HG03521 (cell line): ENCODE measurements around the gene ARHGEF2.

ENCODE experiments used
- ATAC-seq: cut with Tn5 transposase; IDR thresholded peaks from one replicate; pipeline ENCODE4 v1.9.1; 2021; ENCODE audit warnings: mild to moderate bottlenecking, moderate library complexity; ENCODE audit not compliant: unreplicated experiment

Gene ARHGEF2

GRCh38 chr1:155913969-155914757 lies 64.2 kb downstream of the ARHGEF2 start:
- ATAC-seq = no peak

DNA sequence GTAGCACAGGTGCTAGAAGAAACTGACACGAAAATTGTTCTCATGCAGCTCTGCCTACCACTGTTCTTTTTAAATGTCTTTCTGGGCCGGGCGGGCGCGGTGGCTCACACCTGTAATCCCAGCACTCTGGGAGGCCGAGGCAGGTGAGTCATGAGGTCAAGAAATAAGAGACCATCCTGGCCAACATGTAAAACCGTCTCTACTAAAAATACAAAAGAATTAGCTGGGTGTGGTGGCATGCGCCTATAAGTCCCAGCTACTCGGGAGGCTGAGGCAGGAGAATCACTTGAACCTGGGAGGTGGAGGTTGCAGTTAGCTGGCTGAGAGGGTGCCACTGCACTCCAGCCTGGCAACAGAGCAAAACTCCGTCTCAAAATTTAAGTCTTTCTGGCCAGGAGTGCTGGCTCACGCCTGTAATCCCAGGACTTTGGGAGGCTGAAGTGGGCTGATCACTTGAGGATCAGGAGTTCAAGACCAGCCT lies 66.3 kb downstream of the ARHGEF2 start:
- no peak for ATAC-seq

DNA sequence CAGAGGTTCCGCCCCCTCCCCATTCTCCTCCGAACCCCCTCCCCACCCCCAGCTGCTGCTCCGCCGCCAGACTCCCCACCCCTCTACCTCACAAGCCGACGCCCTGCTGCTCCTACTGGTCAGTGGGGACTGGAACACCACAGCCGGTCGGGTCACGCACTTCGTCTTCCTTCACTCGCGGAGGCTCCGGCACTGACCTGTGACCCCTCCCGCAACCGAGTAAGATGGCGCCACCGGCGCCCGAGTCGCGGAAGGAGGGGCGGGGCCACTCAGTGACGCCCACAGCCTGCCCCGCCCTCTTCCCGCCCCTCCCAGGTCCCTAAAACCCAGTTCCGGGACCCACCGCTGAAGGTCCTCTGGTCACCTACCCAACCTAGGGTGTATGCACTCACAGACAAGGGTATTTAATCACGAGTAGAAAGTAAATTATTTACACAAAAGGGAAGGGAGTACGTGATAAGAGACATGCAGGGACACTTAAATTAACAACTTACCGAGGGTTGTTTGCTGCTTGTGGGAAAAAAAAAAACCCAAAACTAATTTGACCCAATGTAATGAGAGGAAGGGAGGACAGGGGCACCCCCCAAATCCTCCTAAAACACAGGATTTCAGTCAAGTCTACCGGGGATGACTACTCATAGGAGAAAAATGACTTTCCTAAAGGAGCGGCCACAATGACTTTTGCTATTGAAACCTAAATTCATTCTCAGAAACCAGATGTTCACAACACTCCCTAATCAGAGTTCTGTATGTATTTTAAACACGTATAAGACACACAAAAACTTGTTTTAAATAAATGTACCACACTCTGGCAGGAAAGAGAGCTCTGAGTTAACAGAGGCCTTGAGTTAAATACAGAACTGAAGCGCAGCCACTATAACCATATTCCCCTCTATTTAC lies 66.9 kb downstream of the ARHGEF2 start, which contains the start of gene RIT1:
TSS of gene RIT1 (minus strand) at position 194 of the 900 bp plus-strand sequence. CDS start 588 bp downstream, outside the sequence.
- peak; percentile 85 for ATAC-seq

GRCh38 chr1:155910621-155911121 lies 67.7 kb downstream of the ARHGEF2 start:
- no peak for ATAC-seq

GRCh38 chr1:155909894-155910293 lies 68.5 kb downstream of the ARHGEF2 start:
- ATAC-seq = no peak

DNA sequence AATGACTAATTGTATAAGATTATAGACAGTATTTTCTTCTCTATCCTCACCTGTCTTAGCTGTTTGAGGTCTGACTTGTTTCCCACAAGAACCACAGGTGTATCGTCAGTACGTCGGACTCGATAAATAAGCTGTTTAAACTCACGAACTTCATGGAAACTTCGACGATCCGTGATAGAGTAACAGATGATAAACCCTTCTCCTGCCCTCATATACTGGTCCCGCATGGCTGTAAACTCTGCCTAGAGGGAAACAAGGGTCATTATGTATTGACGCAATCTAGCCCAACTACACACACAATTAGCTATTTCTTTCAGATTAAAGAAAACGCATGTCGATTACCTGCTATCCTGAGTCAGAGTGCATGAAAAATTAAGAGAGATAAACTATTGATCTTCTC lies 74.1 kb downstream of the ARHGEF2 start:
- ATAC-seq = no peak

GRCh38 chr1:155900161-155900560 lies 78.2 kb downstream of the ARHGEF2 start:
- no peak for ATAC-seq

DNA sequence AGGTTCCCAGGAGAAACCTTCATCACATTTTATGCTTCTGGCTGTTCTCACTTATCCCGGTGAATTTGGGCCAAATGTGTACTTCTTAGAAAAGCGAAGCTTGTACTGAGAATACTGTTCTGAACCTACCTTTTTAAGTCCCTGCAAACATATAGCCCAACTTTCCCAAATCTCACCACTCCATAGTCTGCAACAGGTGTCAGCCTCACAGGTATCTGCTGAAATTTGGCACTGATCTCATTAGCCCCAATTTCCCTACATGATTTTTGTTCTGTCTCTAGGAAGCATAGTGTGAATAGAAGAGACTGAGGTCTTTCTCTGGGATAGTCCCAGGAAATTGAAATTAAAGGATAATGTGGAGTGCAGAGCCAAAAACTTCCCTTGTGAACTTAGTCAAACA lies 78.7 kb downstream of the ARHGEF2 start:
- ATAC-seq = no peak

GRCh38 chr1:155898888-155899287 lies 79.5 kb downstream of the ARHGEF2 start:
- ATAC-seq = no peak

GRCh38 chr1:155897746-155898145 lies 80.6 kb downstream of the ARHGEF2 start:
- ATAC-seq = no peak
